Left kidney (tissue), 2 donors: Measurements from ENCODE around the gene LYVE1. TPM values are rescaled to one million over a fixed set of nuclear protein-coding genes. Genes with fewer than 3 reads are reported as not detected.
A peak's percentile ranks its signal among the peaks of the same experiment; 100 is the strongest.
"Not testable (repeated sequence)": the region's sequence is repeated elsewhere in the genome, so short reads cannot be mapped to it uniquely, and the experiment has no call there.

Source experiments
- DNase-seq: peaks from one replicate; pipeline ENCODE4 v3.0.0-alpha.2; 2013
- polyA plus RNA-seq: library from polyadenylated mRNA; unstranded; fragments of 120-200 nt; gene quantifications from one replicate; pipeline ENCODE4 v1.2.1, GENCODE V29; 2013; ENCODE audit not compliant: insufficient read length

The LYVE1 gene
- polyA plus RNA-seq, 1 donor: 57.2 TPM

- not testable (repeated sequence) for DNase-seq
Measured at GRCh38 chr11:10595840-10596239, 27.4 kb upstream of the LYVE1 start.

- DNase-seq: no peak
Measured at GRCh38 chr11:10594407-10594806, 25.9 kb upstream of the LYVE1 start.

GRCh38 chr11:10592331-10592730 is 23.9 kb upstream of the LYVE1 start:
- DNase-seq: no peak

GRCh38 chr11:10591741-10592140 is 23.3 kb upstream of the LYVE1 start:
- DNase-seq: no peak

GRCh38 chr11:10590218-10590915 is 21.9 kb upstream of the LYVE1 start:
- no peak for DNase-seq

GRCh38 chr11:10588904-10589303 is 20.4 kb upstream of the LYVE1 start:
- no peak for DNase-seq

GRCh38 chr11:10587995-10588394 is 19.5 kb upstream of the LYVE1 start:
- DNase-seq: no peak

GRCh38 chr11:10587388-10587787 is 18.9 kb upstream of the LYVE1 start:
- DNase-seq: no peak

GRCh38 chr11:10584071-10584501 is 15.6 kb upstream of the LYVE1 start:
- DNase-seq: peak; percentile 52

- no peak for DNase-seq
Measured at GRCh38 chr11:10581481-10582019, 13.1 kb upstream of the LYVE1 start.

GRCh38 chr11:10580623-10581022 is 12.2 kb upstream of the LYVE1 start:
- no peak for DNase-seq

- DNase-seq: no peak
Measured at GRCh38 chr11:10579700-10580099, 11.2 kb upstream of the LYVE1 start.

GRCh38 chr11:10576035-10576398 is 7.6 kb upstream of the LYVE1 start:
- no peak for DNase-seq

- no peak for DNase-seq
Measured at GRCh38 chr11:10575346-10576034, 7.0 kb upstream of the LYVE1 start.

- DNase-seq: no peak
Measured at GRCh38 chr11:10573556-10573955, 5.1 kb upstream of the LYVE1 start.

GRCh38 chr11:10573028-10573427 is 4.6 kb upstream of the LYVE1 start:
- DNase-seq: no peak

- DNase-seq: no peak
Measured at GRCh38 chr11:10572533-10572932, 4.1 kb upstream of the LYVE1 start.

GRCh38 chr11:10567446-10567845 is 1.0 kb downstream of the LYVE1 start:
- DNase-seq: no peak

GRCh38 chr11:10566257-10566957 is 2.1 kb downstream of the LYVE1 start:
- no peak for DNase-seq

GRCh38 chr11:10565493-10565892 is 3.0 kb downstream of the LYVE1 start:
- no peak for DNase-seq

GRCh38 chr11:10564696-10565318 is 3.7 kb downstream of the LYVE1 start:
- DNase-seq: no peak

GRCh38 chr11:10564030-10564429 is 4.4 kb downstream of the LYVE1 start:
- DNase-seq: no peak

GRCh38 chr11:10561947-10562346 is 6.5 kb downstream of the LYVE1 start:
- no peak for DNase-seq
